NCI-H1105 (cell line): Measurements from ENCODE around the gene WWOX.

Experiments
- DNase-seq: peaks from one replicate; lab custom pipeline; 2025; lab: John Stamatoyannopoulos, UW

The WWOX gene

DNA sequence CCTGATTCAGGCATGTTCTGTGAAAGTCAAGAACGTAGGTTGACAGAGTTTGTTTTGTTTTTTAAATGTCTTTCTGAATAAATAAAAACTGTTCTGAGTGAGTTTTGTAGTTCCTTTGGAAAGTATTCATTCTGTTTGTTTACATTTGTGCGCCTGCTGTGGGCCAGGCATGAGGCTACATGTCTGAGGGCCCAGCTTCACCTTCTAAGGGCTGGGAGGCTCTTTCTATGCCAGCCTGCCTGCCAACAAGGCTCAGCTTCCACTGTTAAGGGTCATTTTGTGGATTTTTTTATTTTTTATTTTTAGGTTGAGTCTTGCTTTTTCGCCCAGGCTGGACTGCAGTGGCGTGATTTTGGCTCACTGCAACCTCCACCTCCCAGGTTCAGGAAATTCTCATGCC lies 6.1 kb downstream of the WWOX start:
- DNase-seq, result no peak

DNA sequence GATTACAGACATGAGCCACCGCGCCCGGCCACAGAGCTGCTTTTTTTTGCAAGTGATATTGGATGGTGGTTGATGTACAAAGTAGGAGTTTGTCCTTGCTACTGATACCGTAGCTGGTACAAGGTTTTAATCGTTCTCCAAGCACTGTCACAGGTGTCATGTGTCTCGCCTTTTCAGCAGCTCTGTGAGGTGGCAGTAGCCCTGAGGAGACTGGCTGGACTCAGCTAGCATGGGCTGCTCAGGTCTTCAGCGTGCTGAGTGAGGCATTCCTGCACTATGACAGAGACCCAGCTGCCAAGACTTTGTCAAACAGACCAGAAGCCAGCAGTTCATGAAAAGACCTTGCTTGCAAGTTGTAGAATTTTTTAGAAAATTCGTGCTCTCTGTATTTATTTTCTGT lies 7.2 kb downstream of the WWOX start:
- DNase-seq, result no peak

DNA sequence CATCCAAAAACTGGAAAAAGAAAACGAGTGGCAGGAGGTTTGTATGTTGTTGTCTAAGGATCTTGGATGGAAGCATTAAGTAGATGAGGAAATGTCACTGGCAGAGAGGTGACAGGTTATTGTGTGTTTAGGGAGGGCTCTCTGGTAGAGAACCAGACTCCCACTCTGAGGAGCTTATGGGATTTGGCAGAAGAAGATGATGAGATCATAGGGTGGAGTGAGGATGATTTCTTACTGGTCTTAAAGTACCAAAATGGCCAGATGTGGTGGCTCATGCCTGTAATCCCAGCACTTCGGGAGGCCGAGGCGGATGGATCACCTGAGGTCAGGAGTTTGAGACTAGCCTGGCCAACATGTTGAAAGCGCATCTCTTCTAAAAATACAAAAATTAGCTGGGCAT lies 9.0 kb downstream of the WWOX start:
- no peak for DNase-seq

DNA sequence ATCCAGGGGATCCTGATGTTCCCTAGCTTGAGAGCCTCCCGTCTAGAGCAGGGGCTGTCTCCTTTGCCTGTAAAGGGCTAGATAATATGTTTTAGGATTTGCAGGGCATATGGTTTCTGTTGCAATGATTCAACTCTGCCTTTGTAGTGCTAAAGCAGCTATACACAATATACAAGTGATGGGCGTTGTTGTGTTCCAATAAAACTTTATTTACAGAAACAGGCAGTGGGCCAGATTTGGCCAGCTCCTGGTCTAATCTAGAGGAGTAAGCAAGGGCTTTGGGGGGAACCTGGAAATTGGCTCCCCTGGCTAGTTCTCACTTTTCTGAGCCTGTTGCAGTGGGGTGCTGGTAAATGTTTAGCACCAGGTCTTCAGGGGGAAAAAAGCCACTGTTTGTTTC lies 13.8 kb downstream of the WWOX start:
- DNase-seq, result no peak

DNA sequence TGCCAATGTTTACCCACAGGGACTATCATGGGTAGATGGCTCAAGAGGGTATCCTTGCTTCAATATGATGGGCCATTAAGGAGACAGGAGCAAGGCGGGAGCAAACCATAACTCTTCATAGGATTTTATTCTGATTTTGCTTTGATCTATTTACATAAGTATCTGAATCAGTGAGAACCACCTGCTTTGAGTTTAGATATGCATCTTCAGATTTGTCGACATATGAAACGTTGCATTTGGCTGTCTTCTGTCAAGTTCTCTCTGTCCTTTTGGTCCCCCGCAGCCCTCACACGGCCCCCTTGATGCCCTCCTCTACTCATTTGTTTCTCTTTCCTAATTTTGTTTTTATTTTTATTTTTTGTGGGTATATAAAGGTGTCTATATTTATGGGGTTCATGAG lies 16.2 kb downstream of the WWOX start:
- no peak for DNase-seq

DNA sequence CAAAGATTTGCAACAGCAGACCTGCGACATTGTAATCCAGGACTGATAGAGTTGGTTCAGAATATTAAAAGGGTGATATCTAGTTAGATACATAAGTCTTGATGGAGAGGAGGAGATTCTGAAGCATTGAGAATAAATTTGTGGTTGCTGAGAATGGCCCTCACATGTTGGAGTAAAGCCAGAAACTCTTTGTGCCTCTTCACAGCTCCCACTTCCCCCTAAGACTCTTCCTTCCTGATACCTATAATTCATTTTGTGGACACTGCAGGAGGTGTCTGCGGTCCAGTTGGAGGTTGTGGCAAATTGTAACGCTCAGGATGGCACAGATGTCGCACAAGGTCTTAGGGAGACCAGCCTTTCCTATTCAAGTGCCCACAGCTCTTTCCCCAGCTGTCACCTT lies 17.5 kb downstream of the WWOX start:
- DNase-seq, result no peak

DNA sequence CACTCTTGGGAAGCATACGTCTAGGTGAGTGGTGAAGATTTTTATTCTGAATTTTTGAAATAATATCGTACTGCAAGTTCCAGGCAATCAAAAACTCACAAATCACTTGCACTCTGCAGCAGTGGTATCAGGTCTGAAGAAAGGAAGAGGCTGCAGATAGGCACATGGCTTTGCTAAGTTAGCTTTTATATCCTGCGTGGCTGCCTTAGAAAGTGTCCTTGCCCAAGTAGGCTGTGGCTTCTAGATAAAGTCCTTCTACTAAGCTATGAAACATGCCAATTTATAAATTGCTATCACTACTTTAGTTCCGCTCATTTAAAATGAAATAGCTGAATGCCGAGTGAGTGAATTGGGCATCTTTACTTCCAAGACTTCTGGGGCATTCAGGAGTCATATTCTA lies 17.9 kb downstream of the WWOX start:
- no peak for DNase-seq

DNA sequence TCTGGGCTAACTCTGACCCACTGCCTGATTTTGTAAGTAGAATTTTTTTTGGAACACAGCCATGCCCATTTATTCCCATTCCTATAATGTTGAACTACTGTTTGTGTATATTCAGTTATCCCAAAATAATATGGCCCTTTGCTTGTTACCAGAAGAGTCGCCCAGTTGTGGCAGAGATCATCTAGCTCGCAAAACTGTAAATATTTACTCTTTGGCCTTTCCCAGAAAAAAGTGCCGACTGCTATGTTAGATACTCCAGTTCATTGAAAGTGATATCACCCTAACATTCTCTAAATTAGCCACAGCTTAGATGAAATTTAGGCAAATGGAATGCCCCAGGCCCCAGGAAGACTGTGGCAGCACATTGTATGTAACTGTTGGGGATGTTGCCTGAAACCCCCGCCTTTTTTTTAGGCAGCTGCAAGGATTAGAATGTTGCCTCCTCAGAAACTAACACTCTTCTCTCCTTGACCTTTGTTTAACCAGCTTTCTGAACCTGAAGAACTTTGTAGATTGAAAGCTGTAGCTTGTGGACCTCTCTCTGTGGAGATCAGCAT lies 19.1 kb downstream of the WWOX start:
- no peak for DNase-seq

DNA sequence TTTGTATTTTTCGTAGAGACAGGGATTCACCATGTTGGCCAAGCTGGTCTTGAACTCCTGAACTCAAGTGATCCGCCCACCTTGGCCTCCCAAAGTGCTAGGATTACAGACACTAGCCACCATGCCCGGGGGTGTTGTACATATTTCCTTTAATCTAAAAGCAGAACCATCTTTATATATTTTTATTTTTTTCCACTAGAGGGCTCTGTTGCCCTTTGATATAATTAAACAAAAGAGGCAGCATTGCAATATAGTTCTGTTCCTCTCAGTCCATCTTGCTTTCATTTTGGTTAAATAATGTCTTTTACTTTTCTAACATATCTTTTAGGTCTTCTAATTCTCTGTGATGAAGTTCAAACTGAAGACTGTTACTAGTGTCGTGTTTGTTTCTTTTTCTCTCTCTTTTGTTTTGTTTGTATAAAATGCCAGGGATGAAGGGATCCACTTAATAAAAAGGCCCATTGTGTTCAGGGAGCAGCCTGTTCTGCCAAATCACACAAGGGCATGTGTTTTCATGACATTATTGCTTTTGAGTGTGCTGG lies 23.4 kb downstream of the WWOX start:
- peak; percentile 42 for DNase-seq

DNA sequence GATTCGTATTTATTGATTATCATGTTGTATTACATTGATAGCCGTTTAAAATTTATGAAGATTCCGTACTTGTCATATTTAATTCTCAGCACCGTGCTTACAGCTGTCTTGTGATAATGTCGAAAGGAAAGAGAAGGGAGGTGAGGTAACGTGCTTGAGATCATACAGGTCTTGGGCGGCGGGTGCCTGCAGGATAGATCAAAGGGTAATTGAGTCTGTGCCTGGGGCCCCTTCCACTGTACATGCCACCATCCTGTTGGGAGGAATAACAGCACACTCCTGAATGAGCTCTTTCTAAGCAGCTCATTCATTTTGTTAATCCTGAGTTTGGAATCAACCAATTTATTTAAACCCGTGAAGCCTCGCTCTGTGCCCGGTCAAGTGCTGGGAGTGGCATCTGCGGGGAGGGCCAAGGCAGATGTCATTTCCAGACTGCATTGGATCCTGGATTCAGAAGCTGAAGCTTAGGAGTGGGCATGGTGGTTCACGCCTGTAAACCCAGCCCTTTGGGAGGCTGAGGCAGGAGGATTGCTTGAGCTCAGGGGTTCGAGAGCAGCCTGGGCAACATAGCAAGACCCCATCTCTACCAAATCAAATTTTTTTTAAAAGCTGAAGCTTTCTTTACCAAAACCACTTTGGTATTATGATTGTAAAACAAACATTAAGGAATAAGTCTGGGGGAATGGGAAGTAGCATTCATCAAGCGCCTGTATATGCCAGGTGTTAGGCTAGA lies 25.8 kb downstream of the WWOX start:
- no peak for DNase-seq

DNA sequence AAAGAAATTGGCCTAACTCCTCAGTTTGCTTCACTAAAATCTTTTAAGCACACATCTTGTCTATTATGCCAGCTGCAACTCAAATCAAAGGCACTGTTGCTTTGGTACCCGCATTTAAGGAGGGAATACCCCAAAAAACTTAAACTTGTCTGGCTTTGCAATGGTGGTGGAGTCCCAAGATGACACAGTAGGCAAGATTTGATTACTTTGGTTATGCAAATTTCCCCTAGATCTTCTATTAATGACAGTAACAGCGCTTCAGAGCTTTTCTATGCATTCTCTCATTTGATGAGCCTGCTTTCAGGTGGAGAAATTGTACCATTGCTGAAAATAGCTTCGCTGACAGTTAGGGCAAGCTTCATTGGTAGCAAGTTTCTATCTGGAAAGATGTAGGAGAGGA lies 27.2 kb downstream of the WWOX start:
- no peak for DNase-seq

DNA sequence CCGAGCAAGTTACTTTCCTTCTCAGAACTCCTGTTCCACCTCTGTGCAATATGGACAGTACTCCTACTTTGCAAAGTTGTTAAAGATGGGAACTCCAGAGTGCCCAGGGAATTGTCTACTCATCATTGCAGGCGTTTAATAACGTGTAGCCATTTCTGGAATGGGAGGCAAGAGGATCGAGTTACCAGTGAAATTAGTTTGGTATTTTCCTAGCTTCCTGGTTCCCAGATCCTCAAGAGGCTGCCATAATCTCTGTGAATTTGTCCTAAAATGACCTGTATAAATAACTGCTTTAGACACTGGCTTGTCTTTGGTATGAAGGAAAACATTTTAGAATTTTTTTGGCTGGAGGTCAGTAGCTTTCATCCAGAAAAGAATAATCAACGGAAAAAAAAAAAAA lies 27.7 kb downstream of the WWOX start:
- no peak for DNase-seq

DNA sequence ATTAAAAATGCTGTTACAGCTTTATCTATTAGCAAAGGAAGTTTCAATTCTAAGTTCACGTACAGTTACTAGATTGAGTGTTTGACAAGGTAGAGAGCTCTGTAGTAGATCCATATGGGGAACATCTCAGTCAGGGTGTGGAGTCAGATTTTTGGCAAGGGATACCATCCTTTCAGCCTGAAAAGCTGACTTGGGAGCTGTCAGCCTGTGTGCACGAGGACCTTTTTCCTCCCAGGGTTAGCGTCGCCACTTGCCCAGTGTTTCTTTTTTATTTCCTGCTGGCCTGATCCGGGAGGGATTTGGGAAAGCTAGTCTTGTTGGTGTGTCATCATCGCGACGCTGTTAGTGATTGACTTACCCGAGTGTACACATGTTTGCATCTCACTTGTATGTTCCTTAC lies 29.5 kb downstream of the WWOX start:
- DNase-seq, result no peak

DNA sequence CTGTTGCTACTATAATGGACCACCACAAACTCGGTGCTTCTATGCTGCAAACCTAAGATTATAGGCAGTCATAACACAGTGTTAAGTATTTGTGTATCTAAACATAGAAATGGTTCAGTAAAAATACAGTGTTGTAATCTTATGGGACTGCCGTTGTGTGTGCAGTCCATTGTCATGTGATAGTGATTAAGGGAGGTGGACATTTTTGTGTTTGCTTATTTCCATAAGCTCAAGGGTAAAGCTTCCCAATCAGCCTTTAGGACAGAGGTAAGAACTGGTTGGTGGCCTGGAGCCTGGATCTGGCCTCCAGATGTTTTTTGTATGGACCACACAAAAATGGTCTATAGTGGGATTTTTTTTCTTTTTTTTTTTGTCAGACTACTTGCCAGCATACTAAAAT lies 29.9 kb downstream of the WWOX start:
- no peak for DNase-seq

DNA sequence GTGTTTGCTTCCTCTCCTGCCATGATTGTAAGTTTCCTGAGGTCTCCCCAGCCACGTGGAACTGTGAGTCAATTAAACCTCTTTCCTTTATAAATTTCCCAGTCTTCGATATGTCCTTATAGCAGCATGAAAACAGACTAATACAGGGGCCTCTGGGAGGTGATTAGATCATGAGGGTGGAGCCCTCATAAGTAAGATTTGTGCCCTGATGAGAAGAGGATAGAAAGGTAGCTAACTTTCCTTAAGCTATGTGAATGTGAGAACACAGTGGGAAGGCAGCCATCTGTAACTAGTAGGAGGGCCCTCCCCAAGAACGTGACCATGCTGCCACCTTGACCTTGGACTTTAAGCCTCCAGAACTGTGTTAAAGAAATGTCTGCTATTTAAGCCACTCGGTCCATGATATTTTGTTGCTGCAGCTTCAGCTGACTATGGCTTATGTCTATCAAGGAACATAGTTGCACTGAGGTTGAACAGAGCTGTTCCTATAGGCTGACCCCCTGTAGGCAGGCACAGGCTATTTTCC lies 30.7 kb downstream of the WWOX start:
- DNase-seq, result no peak

DNA sequence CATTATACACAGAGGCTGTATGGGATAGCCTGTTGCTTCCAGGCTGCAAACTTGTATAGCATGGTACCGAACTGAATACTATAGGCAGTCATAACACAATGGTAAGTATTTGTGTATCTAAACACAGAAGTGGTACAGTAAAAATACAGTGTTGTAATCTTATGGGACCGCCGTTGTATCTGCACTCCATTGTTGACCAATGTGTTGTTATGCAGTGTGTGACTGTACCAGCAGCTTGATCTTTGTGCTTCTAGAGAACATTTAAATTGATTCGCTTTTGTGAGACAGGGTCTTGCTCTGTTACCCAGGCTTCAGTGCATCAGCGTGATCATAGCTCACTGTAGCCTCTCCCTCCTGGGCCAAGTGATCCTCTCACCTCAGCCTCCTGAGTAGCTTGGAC lies 31.5 kb downstream of the WWOX start:
- DNase-seq, result no peak

DNA sequence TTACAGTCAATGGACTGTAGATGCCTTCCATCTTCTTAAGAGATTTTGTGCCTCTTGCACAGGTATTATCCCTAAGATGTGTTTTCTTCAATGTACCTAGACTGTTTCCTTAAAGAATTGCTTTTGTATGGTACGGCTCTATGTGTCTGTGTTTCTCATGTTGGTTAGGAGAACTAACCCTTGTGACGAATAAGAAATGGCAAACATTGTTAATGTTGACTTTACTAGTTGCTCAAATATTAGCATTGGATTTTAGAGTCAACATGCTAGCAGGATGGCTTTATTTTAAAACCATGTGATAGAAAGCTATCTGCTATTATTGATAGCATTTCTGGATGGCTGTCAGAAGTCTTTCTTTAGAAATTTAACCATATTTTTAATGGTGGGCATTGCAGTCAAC lies 34.5 kb downstream of the WWOX start:
- no peak for DNase-seq

DNA sequence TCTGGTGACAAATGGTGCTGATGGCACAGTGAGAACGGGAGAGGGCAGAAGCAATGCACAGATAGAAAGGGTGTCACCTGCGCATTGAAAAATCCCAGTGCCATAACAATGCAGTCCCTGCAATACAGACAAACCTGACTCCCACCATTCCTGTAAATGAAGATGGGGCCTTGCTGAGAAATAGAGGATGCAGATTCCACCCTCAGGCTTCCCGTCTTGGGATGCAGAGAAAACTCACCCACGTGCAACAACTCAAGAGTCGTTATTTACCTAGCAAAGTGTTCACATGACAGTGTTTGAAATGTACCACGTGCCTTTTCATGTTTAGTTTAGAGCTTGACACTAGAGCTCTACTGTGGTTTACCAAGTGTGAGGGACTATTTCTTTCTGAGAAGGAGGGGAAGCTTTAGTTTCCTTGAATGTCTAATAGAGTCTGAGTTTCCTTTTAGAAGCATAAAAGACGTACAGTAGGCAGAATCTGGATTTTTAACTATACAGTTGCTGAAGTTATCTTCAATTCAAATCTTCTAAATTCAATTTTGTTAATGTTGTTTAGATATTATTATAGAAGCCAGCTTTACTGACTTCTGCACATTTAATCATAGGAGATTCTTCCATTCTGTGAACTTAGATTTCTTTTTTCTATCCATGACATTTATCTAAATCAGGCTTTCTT lies 35.6 kb downstream of the WWOX start:
- no peak for DNase-seq

DNA sequence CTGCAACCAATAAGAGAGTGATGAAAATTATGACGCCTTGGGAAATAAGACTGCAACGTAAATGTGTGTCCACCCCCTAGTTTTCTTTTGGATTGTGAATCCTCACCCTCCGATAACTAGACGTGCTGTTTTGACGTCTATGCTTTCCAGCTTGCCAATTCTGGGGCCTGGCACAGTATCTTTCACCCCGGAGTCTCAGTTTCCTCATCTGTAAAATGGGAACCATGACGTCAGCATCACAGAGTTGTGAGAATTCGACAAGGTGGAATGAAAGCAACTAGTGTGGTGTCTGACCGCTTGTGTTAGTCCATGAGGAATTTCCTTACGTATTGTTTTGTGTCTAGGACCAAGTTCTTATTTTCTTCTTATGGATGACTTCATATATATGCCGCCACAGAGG lies 37.7 kb downstream of the WWOX start:
- DNase-seq, result no peak

DNA sequence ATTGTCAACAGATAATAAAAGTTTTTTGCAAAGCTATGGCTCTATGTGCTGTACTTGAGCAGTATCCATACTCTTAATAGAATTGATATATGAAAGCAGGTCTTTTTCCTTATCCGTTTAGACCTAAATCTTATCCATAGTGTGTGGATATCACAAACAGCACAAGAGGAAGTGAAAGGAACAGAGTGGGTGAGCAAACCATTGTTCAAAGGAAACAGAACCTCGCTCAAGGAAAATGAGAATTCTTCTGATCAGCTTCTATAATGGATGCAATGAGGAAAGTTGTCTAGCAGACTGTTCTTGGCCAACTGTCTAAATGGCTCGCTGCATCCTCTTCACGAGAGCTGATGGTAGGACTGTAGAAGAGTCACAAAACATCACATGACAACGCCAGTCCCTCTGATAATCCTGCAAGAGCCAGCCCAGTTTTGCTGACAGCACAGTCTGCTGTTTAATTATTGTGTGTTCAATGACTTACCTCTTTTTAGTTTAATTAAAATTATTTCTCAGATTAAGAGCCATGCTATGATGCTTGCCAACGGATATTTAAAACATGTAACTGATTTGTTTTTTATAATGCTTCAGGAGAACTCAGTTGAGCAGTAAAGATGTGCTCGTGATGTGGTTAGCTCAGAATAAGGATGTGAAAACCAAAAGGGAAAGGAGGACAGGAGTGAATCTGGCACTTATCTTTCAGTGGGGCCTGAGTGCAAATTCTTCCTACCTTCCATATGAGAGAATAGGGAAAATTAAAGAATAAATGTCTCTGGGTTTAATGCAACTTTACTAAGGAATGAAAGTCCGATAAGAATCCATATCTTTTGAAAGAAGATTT lies 38.5 kb downstream of the WWOX start:
- DNase-seq, result no peak

DNA sequence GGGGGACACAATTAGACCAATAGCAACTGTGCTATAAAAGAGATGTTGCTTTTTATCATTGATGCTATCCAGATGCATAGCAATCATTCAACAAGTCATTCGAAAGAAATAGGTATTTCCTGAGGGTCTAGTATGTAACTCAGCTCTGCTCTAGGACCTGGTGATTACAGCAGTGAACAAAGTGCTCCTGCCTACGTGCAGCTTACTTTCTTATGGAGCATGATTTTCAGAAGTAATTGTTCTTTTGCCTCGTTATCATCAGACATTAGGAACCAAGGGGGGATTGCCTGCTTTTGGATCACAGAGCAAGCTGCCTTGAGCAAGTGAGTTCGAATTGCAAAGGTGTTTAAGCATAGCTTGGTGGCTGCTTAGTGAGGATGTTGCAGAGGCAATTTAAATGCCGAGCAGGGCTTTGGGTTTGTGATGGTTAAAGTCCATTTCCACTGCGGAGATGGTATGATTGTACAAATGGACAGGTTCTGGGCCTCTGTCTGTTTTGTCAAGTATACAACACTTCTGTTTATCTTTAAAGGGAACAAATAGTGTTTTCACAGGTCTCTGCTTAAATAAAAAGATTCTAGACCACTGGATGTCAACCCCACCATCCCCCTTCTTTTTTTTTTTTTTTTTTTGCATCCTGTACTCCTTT lies 41.5 kb downstream of the WWOX start:
- no peak for DNase-seq

DNA sequence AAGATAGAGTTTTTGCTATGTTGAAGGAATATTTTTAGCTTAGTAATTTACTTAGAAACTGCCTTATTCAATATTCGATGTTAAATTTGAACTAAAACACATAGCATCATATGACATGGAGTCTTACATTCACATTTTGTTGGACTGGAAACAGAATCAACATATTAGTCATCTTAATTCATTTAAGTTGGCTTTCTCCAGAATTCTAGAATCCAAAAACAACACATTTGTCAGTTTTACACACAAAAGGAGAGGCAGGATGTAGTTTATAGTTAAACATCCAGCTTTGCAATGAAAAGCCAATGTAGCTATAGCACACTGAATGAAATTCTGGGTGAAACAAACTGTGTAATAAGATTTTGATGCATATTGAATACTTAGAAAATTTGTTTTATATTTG lies 43.3 kb downstream of the WWOX start:
- DNase-seq, result no peak
